ENCODE data around the gene APOL1. TPM values are rescaled to one million over a fixed set of nuclear protein-coding genes. Genes with fewer than 3 reads are reported as not detected.
"Not testable (repeated sequence)": the region's sequence is repeated elsewhere in the genome, so short reads cannot be mapped to it uniquely, and the experiment has no call there.

Gene APOL1
- 10 to 100 TPM; 14.0 to 29.8 (median 16.9) TPM for total RNA-seq
- 13.6 TPM for polyA plus RNA-seq
- long read RNA-seq, donor 1, partial matches to known transcripts: 2 of 11 reads
- long read RNA-seq, donor 1, other reads (novel, unspliced or antisense): 6 of 11 reads
- long read RNA-seq, donor 2, partial matches to known transcripts: 0 of 4 reads
- long read RNA-seq, donor 2, other reads (novel, unspliced or antisense): 4 of 4 reads
- long read RNA-seq, donor 3, partial matches to known transcripts: 3 of 35 reads
- long read RNA-seq, donor 3, other reads (novel, unspliced or antisense): 31 of 35 reads
- long read RNA-seq, donor 4, partial matches to known transcripts: 1 of 6 reads
- long read RNA-seq, donor 4, other reads (novel, unspliced or antisense): 4 of 6 reads

DNA sequence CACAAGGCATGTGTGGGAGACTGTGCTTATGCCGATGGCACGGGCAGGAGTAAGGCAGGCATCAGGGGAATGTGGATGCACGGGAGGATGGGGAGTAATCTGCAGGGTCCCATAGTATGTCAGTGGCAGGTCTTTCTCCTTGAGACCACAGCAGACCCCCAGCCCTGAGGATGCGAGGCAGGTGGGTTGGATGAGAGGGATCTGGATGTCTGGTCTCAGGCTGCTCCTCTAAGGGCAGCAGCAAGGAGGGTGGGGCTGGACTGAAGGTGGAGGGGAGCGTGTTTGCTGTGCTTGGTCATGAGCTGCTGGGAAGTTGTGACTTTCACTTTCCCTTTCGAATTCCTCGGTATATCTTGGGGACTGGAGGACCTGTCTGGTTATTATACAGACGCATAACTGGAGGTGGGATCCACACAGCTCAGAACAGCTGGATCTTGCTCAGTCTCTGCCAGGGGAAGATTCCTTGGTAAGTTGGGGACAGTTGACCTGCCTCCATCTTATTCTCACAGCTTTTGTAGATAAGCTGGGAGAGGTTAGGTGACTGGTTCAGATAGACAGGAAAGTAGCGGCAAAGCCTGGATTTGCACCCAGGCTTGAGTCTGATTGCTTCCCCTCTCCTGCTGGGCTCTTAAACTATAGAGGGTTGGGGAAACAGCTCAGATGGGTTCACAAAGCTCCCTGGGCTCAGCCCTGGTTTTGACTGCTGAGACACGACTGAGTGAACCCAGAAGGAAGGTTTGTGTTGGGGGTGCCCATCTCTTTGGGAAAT lies at the start of gene APOL1:
APOL1 (plus strand) TSS at position 380 of the 769 bp plus-strand sequence. CDS start 1,823 bp downstream, outside the sequence.
- WGBS: 42% methylated on average over 10 of the region's 10 CpGs
- peak in 1 of 3 donors; percentile 65 for DNase-seq

GRCh38 chr22:36203441-36203840 lies 49.5 kb upstream of the APOL1 start:
- intact Hi-C loops (cut with DNase I); H3K27ac ChIP-seq (ENCODE audit: low read length); DNase-seq; H3K4me1 ChIP-seq (ENCODE audit: control insufficient read depth, insufficient read depth, low read length); H3K27me3 ChIP-seq (ENCODE audit: control insufficient read depth, insufficient read depth); H3K9me3 ChIP-seq (ENCODE audit: control insufficient read depth, low read length); H3K4me3 ChIP-seq (ENCODE audit: low read length); ATAC-seq: not testable (repeated sequence)
- WGBS: 76% methylated on average over 7 of the region's 7 CpGs

More for the DNA sequence above, at the start of gene APOL1:
- Histone ChIP-seq H3K4me1 (ENCODE audit: control insufficient read depth, insufficient read depth, low read length) (peaks cover 13% of the 10 kb centered on the region), H3K9me3 (ENCODE audit: control insufficient read depth, low read length) (no peaks in the 10 kb centered on the region), H3K27me3 (ENCODE audit: control insufficient read depth, insufficient read depth) (no peaks in the 10 kb centered on the region), H3K27ac (ENCODE audit: low read length) (peak within 1 kb of the TSS; percentile 73), H3K4me3 (ENCODE audit: low read length) (peak within 1 kb of the TSS; percentile 49)
- intact Hi-C loops (cut with DNase I): no loop called here
- peak; percentile 67 to 68 for ATAC-seq

- no peak overlapping the region for H3K27ac ChIP-seq (ENCODE audit: low read length)
- intact Hi-C loops (cut with DNase I): no loop called here
- DNase-seq: no peak
- no peaks in the 10 kb centered on the region for H3K27me3 ChIP-seq (ENCODE audit: control insufficient read depth, insufficient read depth)
- WGBS: 82% methylated on average over 8 of the region's 8 CpGs
- no peak for ATAC-seq
- no peak overlapping the region for H3K4me3 ChIP-seq (ENCODE audit: low read length)
- peaks cover 6% of the 10 kb centered on the region for H3K4me1 ChIP-seq (ENCODE audit: control insufficient read depth, insufficient read depth, low read length)
- H3K9me3 ChIP-seq (ENCODE audit: control insufficient read depth, low read length): no peaks in the 10 kb centered on the region
Observed at GRCh38 chr22:36204001-36204631, 48.8 kb upstream of the APOL1 start.

DNA sequence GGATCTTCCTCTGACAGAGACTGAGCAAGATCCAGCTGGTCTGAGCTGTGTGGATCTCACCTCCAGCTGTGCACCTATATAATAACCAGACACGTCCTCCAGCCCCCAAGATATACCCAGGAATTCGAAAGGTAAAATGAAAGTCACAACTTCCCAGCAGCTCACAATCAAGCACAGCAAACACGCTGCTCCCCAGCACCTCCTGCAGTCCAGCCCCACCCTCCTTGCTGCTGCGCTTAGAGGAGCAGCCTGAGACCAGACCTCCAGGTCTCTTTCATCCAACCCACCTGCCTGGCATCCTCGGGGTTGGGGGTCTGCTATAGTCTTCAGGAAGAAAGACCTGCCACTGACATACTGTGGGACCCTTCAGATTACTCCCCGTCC lies 48.3 kb upstream of the APOL1 start:
- 66% methylated on average over 6 of the region's 6 CpGs for WGBS
- Histone ChIP-seq H3K27ac (ENCODE audit: low read length) (no peak overlapping the region), H3K27me3 (ENCODE audit: control insufficient read depth, insufficient read depth) (no peaks in the 10 kb centered on the region), H3K4me3 (ENCODE audit: low read length) (no peak overlapping the region), H3K9me3 (ENCODE audit: control insufficient read depth, low read length) (no peaks in the 10 kb centered on the region), H3K4me1 (ENCODE audit: control insufficient read depth, insufficient read depth, low read length) (peaks cover 6% of the 10 kb centered on the region)
- intact Hi-C loops (cut with DNase I): no loop called here
- ATAC-seq: no peak
- no peak for DNase-seq

DNA sequence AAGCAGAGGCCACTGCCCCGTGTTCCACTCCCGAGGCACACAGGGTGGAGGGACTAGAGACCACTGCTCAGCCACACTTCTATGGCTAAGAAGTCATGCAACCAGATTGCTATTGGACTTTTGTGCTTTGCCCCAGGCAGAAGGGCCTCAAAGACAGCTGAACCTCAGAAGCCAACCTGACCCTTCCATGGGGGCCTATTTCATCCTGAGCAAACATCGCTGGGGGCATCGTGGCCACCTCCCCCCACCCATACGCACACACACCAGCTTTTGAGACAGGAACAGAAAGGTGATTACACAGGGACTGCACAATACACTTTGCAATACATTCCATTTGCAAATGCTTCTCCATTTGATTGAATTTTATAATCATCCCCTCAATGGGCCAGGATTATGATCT lies 47.4 kb upstream of the APOL1 start:
- intact Hi-C loops (cut with DNase I); H3K4me1 ChIP-seq (ENCODE audit: control insufficient read depth, insufficient read depth, low read length); ATAC-seq; H3K9me3 ChIP-seq (ENCODE audit: control insufficient read depth, low read length); H3K4me3 ChIP-seq (ENCODE audit: low read length); DNase-seq; H3K27me3 ChIP-seq (ENCODE audit: control insufficient read depth, insufficient read depth); H3K27ac ChIP-seq (ENCODE audit: low read length): not testable (repeated sequence)
- 81% methylated on average over 5 of the region's 5 CpGs for WGBS

GRCh38 chr22:36206255-36206654 lies 46.7 kb upstream of the APOL1 start:
- DNase-seq (no peak), ATAC-seq (no peak)
- no peak overlapping the region for H3K27ac ChIP-seq (ENCODE audit: low read length)
- no peak overlapping the region for H3K4me3 ChIP-seq (ENCODE audit: low read length)
- WGBS: 86% methylated on average over 1 of the region's 1 CpG
- H3K4me1 ChIP-seq (ENCODE audit: control insufficient read depth, insufficient read depth, low read length): peaks cover 6% of the 10 kb centered on the region
- H3K9me3 ChIP-seq (ENCODE audit: control insufficient read depth, low read length): no peaks in the 10 kb centered on the region
- no peaks in the 10 kb centered on the region for H3K27me3 ChIP-seq (ENCODE audit: control insufficient read depth, insufficient read depth)
- intact Hi-C loops (cut with DNase I): no loop called here

DNA sequence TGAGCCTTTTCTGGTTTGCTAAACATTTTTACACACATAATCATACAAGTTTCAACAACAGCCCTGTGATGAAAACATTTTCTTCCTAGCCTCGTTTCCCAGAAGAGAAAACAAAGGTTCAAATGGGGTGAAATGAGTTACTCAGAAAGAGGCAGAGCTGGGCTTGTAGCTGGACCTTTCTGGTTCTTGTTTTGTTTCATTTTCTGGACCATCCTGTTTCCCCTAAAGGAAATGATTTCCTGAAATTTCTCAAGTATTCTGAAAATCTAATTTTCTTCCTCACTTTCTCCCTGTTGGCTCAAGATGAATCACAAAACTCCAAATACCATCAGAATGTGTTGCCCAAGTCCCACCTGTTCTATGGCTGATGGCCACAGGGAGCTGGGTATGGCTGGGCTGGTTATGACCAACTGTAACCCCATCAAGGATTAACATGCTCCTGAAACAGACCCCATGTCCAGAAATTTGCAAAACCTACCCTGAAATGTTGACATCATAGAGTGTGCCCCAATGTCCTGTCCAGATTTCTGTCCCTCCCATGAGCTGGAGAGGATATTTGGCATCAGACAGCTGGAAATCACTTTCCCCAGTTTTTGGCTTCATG lies 44.7 kb upstream of the APOL1 start:
- intact Hi-C loops (cut with DNase I): no loop called here
- WGBS: 25% methylated on average over 1 of the region's 1 CpG
- H3K9me3 ChIP-seq (ENCODE audit: control insufficient read depth, low read length): no peaks in the 10 kb centered on the region
- H3K4me3 ChIP-seq (ENCODE audit: low read length): no peak overlapping the region
- H3K27ac ChIP-seq (ENCODE audit: low read length): no peak overlapping the region
- no peaks in the 10 kb centered on the region for H3K27me3 ChIP-seq (ENCODE audit: control insufficient read depth, insufficient read depth)
- ATAC-seq: no peak
- no peak for DNase-seq
- no peaks in the 10 kb centered on the region for H3K4me1 ChIP-seq (ENCODE audit: control insufficient read depth, insufficient read depth, low read length)

DNA sequence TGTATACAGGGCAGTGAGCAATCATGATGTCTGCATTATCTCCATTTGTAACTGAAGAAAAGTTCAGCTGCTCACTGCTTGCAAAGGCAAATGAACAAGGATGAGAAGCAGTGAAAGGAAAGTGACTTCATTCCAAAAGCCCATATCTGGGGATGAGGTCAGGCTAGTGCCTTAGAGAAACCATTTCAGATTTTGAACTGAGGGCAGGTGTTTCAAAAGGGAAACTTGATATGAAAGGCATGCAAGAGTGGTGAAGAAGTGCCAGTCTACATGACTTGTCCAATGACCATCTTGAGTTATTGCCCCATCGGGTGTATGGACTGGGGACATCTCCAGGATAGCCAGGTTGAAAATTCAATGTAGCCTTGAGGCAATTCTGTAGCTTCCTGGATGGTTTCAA lies 44.0 kb upstream of the APOL1 start:
- WGBS: 95% methylated on average over 1 of the region's 1 CpG
- Histone ChIP-seq H3K4me1 (ENCODE audit: control insufficient read depth, insufficient read depth, low read length) (no peaks in the 10 kb centered on the region), H3K27me3 (ENCODE audit: control insufficient read depth, insufficient read depth) (no peaks in the 10 kb centered on the region), H3K27ac (ENCODE audit: low read length) (no peak overlapping the region), H3K4me3 (ENCODE audit: low read length) (no peak overlapping the region), H3K9me3 (ENCODE audit: control insufficient read depth, low read length) (no peaks in the 10 kb centered on the region)
- intact Hi-C loops (cut with DNase I): no loop called here
- DNase-seq (no peak), ATAC-seq (no peak)

- H3K27ac ChIP-seq (ENCODE audit: low read length); DNase-seq; ATAC-seq; H3K9me3 ChIP-seq (ENCODE audit: control insufficient read depth, low read length); intact Hi-C loops (cut with DNase I); H3K27me3 ChIP-seq (ENCODE audit: control insufficient read depth, insufficient read depth); H3K4me3 ChIP-seq (ENCODE audit: low read length); H3K4me1 ChIP-seq (ENCODE audit: control insufficient read depth, insufficient read depth, low read length): not testable (repeated sequence)
- WGBS: 83% methylated on average over 5 of the region's 5 CpGs
Observed at GRCh38 chr22:36209488-36209908, 43.4 kb upstream of the APOL1 start.

DNA sequence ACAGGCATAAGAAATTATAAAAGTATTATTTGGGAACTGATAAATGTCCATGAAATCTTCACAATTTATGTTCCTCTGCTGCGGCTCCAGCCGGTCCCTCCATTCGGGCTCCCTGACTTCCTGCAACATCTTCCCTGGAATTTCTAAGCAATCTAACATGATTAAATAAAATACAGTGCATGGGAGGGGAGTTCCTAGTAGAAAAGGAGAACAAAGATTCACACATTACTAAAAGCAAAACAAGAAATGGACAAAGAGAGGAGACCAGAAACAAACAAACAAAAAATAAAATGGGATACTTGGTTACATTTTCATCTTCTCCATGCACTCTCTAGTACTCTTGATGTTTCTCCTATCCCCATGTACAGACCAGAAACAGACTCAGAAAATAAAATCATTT lies 42.7 kb upstream of the APOL1 start:
- Histone ChIP-seq H3K4me1 (ENCODE audit: control insufficient read depth, insufficient read depth, low read length) (no peaks in the 10 kb centered on the region), H3K27ac (ENCODE audit: low read length) (no peak overlapping the region), H3K27me3 (ENCODE audit: control insufficient read depth, insufficient read depth) (no peaks in the 10 kb centered on the region), H3K9me3 (ENCODE audit: control insufficient read depth, low read length) (no peaks in the 10 kb centered on the region), H3K4me3 (ENCODE audit: low read length) (no peak overlapping the region)
- 78% methylated on average over 3 of the region's 3 CpGs for WGBS
- intact Hi-C loops (cut with DNase I): no loop called here
- no peak for DNase-seq
- no peak for ATAC-seq

Data from right cardiac atrium (tissue), 5 donors.